Thyroid gland (tissue), 4 donors: ENCODE data around the gene CNGA4. TPM values are rescaled to one million over a fixed set of nuclear protein-coding genes. Genes with fewer than 3 reads are reported as not detected.

ENCODE experiments used
- DNase-seq, 2 donors: peaks; one replicate each; pipeline ENCODE4 v3.0.0-alpha.2; 2019
- H3K27ac ChIP-seq, 3 donors: fragments of 200-600 bp; sonication (generic); 1 replicate in 2 of 3; 2 replicates in 1 of 3; pipeline ENCODE4 v1.5.1; 2016 to 2019; ENCODE audit warnings: mild to moderate bottlenecking in 1 of 3, moderate library complexity in 1 of 3
- H3K27me3 ChIP-seq: fragments of 200-600 bp; sonication (generic); one replicate; pipeline ENCODE4 v1.5.1; 2019
- H3K36me3 ChIP-seq, 2 donors: fragments of 200-600 bp; sonication (generic); one replicate each; pipeline ENCODE4 v1.5.1; 2016 to 2019
- H3K4me1 ChIP-seq, 2 donors: fragments of 200-600 bp; sonication (generic); one replicate each; pipeline ENCODE4 v1.5.1; 2017 to 2019
- H3K4me3 ChIP-seq, 3 donors: fragments of 200-600 bp; sonication (generic); replicated peaks in 1 of 3; 1 replicate in 2 of 3; 2 replicates in 1 of 3; pipeline ENCODE4 v1.5.1; 2016; ENCODE audit warnings: mild to moderate bottlenecking in 1 of 3
- H3K9me3 ChIP-seq: fragments of 200-600 bp; sonication (generic); one replicate; pipeline ENCODE4 v1.5.1; 2017
- CTCF ChIP-seq, 6 experiments: fragments of 200-600 bp in 3 of 6; fragments of 450-650 bp in 3 of 6; sonication (generic) in 3 of 6; IDR thresholded peaks; one replicate each; pipeline ENCODE4 v1.5.1; 2016 to 2019; ENCODE audit warnings: antibody characterized with exemption in 6 of 6, mild to moderate bottlenecking in 2 of 6, inconsistent platforms in 1 of 6, moderate library complexity in 1 of 6
- POLR2A ChIP-seq, 2 donors: fragments of 450-650 bp; IDR thresholded peaks; one replicate each; pipeline ENCODE4 v1.6.1; 2017; ENCODE audit warnings: antibody characterized with exemption in 2 of 2, mild to moderate bottlenecking in 2 of 2, moderate library complexity in 1 of 2
- WGBS, 2 donors: methylation state at CpG; one replicate each; pipeline ENCODE4 v1.1.5; 2017; 5-methylcytosine and 5-hydroxymethylcytosine counted together
- intact Hi-C: fragments of 100-400 bp; cut with DNase I; formaldehyde crosslinking; loops from one replicate; pipeline ENCODE4 v1.15.1; 2023
- total RNA-seq, 4 donors: library from RNA; depleted of rRNA; stranded (reverse); fragments of >200 nt; gene quantifications; one replicate each; pipeline ENCODE4 v1.2.3, GENCODE V29; 2016

CNGA4 gene
- total RNA-seq, 4 donors from 2014 or later: 0.39 to 0.67 TPM; not detected in 2

- DNase-seq: no peak
- peaks cover 29 to 54% of the 10 kb centered on the region in 2 donors for H3K36me3 ChIP-seq
- no peak overlapping the region for H3K4me3 ChIP-seq
- intact Hi-C loops: no loop called here
- WGBS, 2 donors: 98 to 99% methylated on average over 9 of the region's 9 CpGs
- H3K27me3 ChIP-seq: no peaks in the 10 kb centered on the region
- TF ChIP-seq POLR2A (IDR thresholded peaks at IDR 0.05) (no peak), CTCF (IDR thresholded peaks at IDR 0.05) (no peak)
- H3K4me1 ChIP-seq: no peaks in the 10 kb centered on the region
- no peak overlapping the region for H3K27ac ChIP-seq
- H3K9me3 ChIP-seq: no peaks in the 10 kb centered on the region
Measured at GRCh38 chr11:6210274-6210955, 28.5 kb upstream of the CNGA4 start.

- intact Hi-C loops: no loop called here
- TF ChIP-seq POLR2A (IDR thresholded peaks at IDR 0.05) (no peak), CTCF (IDR thresholded peaks at IDR 0.05) (no peak)
- H3K27me3 ChIP-seq: no peaks in the 10 kb centered on the region
- WGBS, 2 donors: 96% methylated on average over 9 to 10 of the region's 10 CpGs
- H3K36me3 ChIP-seq: peaks cover 56 to 70% of the 10 kb centered on the region in 2 donors
- no peaks in the 10 kb centered on the region for H3K9me3 ChIP-seq
- no peak overlapping the region for H3K27ac ChIP-seq
- H3K4me1 ChIP-seq: no peaks in the 10 kb centered on the region
- H3K4me3 ChIP-seq: no peak overlapping the region
- DNase-seq: no peak
Measured at GRCh38 chr11:6214530-6214929, 24.4 kb upstream of the CNGA4 start.

GRCh38 chr11:6216501-6216900 lies 22.4 kb upstream of the CNGA4 start:
- WGBS, 2 donors: 85 to 89% methylated on average over 4 of the region's 4 CpGs
- intact Hi-C loops: no loop called here

GRCh38 chr11:6217722-6218121 lies 21.2 kb upstream of the CNGA4 start:
- Histone ChIP-seq H3K4me1 (no peaks in the 10 kb centered on the region), H3K4me3 (no peak overlapping the region), H3K27me3 (no peaks in the 10 kb centered on the region), H3K27ac (no peak overlapping the region), H3K36me3 (peaks cover 51 to 62% of the 10 kb centered on the region in 2 donors), H3K9me3 (no peaks in the 10 kb centered on the region)
- no peak for DNase-seq
- intact Hi-C loops: no loop called here
- 87 to 90% methylated on average over 19 of the region's 19 CpGs for WGBS, 2 donors
- TF ChIP-seq CTCF (IDR thresholded peaks at IDR 0.05): no peak
- TF ChIP-seq POLR2A (IDR thresholded peaks at IDR 0.05): no peak

More at GRCh38 chr11:6216501-6216900, 22.4 kb upstream of the CNGA4 start:
- TF ChIP-seq POLR2A (IDR thresholded peaks at IDR 0.05) (no peak), CTCF (IDR thresholded peaks at IDR 0.05) (no peak)
- Histone ChIP-seq H3K4me3 (no peak overlapping the region), H3K27me3 (no peaks in the 10 kb centered on the region), H3K9me3 (no peaks in the 10 kb centered on the region), H3K36me3 (peaks cover 50 to 62% of the 10 kb centered on the region in 2 donors), H3K27ac (no peak overlapping the region), H3K4me1 (no peaks in the 10 kb centered on the region)
- no peak for DNase-seq

- intact Hi-C loops: no loop called here
- TF ChIP-seq CTCF (IDR thresholded peaks at IDR 0.05) (no peak), POLR2A (IDR thresholded peaks at IDR 0.05) (no peak)
- no peak for DNase-seq
- 68 to 73% methylated on average over 2 of the region's 2 CpGs for WGBS, 2 donors
- peak overlapping the region in 2 of 3 donors; percentile 15 to 27 for H3K27ac ChIP-seq
- H3K4me3 ChIP-seq: no peak overlapping the region
- peaks cover 63 to 65% of the 10 kb centered on the region in 2 donors for H3K36me3 ChIP-seq
- no peaks in the 10 kb centered on the region for H3K27me3 ChIP-seq
- no peaks in the 10 kb centered on the region for H3K9me3 ChIP-seq
- H3K4me1 ChIP-seq: no peaks in the 10 kb centered on the region
Measured at GRCh38 chr11:6219359-6219758, 19.5 kb upstream of the CNGA4 start.
